Mesenchymal stem cell (in vitro differentiated cells and primary cell): ENCODE data around the gene PSORS1C1.

Experiments used
- DNase-seq: peaks from one replicate; pipeline ENCODE4 v3.0.0-alpha.2; 2013
- H2AFZ ChIP-seq: one replicate; pipeline ENCODE4 v1.6.1; 2013; ENCODE audit warnings: low read depth, mild to moderate bottlenecking, control low read depth, inconsistent platforms, low read length, moderate library complexity
- H2AK5ac ChIP-seq: 2 replicates; pipeline ENCODE4 v1.6.1; 2013; ENCODE audit warnings: low read length, moderate library complexity, mild to moderate bottlenecking, inconsistent platforms; ENCODE audit not compliant: severe bottlenecking
- H2BK120ac ChIP-seq: one replicate; pipeline ENCODE4 v1.6.1; 2013; ENCODE audit warnings: low read depth, mild to moderate bottlenecking, inconsistent platforms, low read length, moderate library complexity
- H2BK12ac ChIP-seq, 2 experiments: one replicate each; pipeline ENCODE4 v1.6.1; 2013; ENCODE audit warnings: inconsistent platforms in 2 of 2, low read length in 2 of 2, mild to moderate bottlenecking in 2 of 2, moderate library complexity in 2 of 2, control low read depth in 1 of 2
- H2BK15ac ChIP-seq: one replicate; pipeline ENCODE4 v1.6.1; 2013; ENCODE audit warnings: mild to moderate bottlenecking, low read depth, inconsistent platforms; ENCODE audit not compliant: poor library complexity, severe bottlenecking
- H2BK5ac ChIP-seq: 2 replicates; pipeline ENCODE4 v1.6.1; 2013; ENCODE audit warnings: low read depth, mild to moderate bottlenecking, low read length, control low read depth, inconsistent platforms; ENCODE audit not compliant: poor library complexity, severe bottlenecking
- H3K14ac ChIP-seq, 2 experiments: one replicate each; pipeline ENCODE4 v1.6.1; 2013; ENCODE audit warnings: inconsistent platforms in 2 of 2, low read length in 2 of 2, control low read depth in 1 of 2, mild to moderate bottlenecking in 1 of 2, moderate library complexity in 1 of 2
- H3K18ac ChIP-seq, 2 experiments: one replicate each; pipeline ENCODE4 v1.6.1; 2013; ENCODE audit warnings: inconsistent platforms in 2 of 2, low read length in 2 of 2, control low read depth in 1 of 2, low read depth in 1 of 2, mild to moderate bottlenecking in 1 of 2
- H3K23ac ChIP-seq, 2 experiments: one replicate each; pipeline ENCODE4 v1.6.1; 2013; ENCODE audit warnings: inconsistent platforms in 2 of 2, low read length in 2 of 2, mild to moderate bottlenecking in 2 of 2, moderate library complexity in 2 of 2, control low read depth in 1 of 2
- H3K27ac ChIP-seq: 2 replicates; pipeline ENCODE4 v1.5.1; 2013; ENCODE audit warnings: mild to moderate bottlenecking, moderate library complexity, low read length, control low read depth, inconsistent platforms; ENCODE audit not compliant: poor library complexity, severe bottlenecking
- H3K27me3 ChIP-seq, 2 experiments: 2 replicates each; pipeline versions ENCODE4 v1.6.1 to v1.7.0; 2013; ENCODE audit warnings: low read length in 2 of 2, mild to moderate bottlenecking in 2 of 2, moderate library complexity in 2 of 2, control low read depth in 1 of 2, inconsistent platforms in 1 of 2; ENCODE audit not compliant: control insufficient read depth in 1 of 2, insufficient read depth in 1 of 2
- H3K36me3 ChIP-seq, 2 experiments: 2 replicates each; pipeline versions ENCODE4 v1.6.1 to v1.7.0; 2013; ENCODE audit warnings: low read length in 2 of 2, control low read depth in 1 of 2, inconsistent platforms in 1 of 2, low read depth in 1 of 2, mild to moderate bottlenecking in 1 of 2; ENCODE audit not compliant: insufficient read depth in 2 of 2, control insufficient read depth in 1 of 2
- H3K4ac ChIP-seq, 2 experiments: one replicate each; pipeline ENCODE4 v1.6.1; 2013; ENCODE audit warnings: inconsistent platforms in 2 of 2, low read length in 2 of 2, mild to moderate bottlenecking in 2 of 2, moderate library complexity in 2 of 2, control low read depth in 1 of 2, low read depth in 1 of 2
- H3K4me1 ChIP-seq: 2 replicates; pipeline ENCODE4 v1.6.1; 2013; ENCODE audit warnings: low read depth, low read length, control low read depth; ENCODE audit not compliant: control insufficient read depth, insufficient read depth
- H3K4me2 ChIP-seq: 2 replicates; pipeline ENCODE4 v1.6.1; 2013; ENCODE audit warnings: low read length, mild to moderate bottlenecking, inconsistent platforms; ENCODE audit not compliant: poor library complexity, severe bottlenecking
- H3K4me3 ChIP-seq, 2 experiments: 2 replicates each; pipeline versions ENCODE4 v1.5.1 to v1.7.0; 2013; ENCODE audit warnings: low read length in 2 of 2, mild to moderate bottlenecking in 2 of 2, control low read depth in 1 of 2, low read depth in 1 of 2; ENCODE audit not compliant: insufficient read depth in 1 of 2
- H3K79me1 ChIP-seq: replicated peaks from 2 replicates; pipeline ENCODE4 v1.6.1; 2013; ENCODE audit warnings: mild to moderate bottlenecking, control low read depth, low read length, inconsistent platforms; ENCODE audit not compliant: poor library complexity, severe bottlenecking
- H3K9ac ChIP-seq: 2 replicates; pipeline ENCODE4 v1.7.0; 2013; ENCODE audit warnings: mild to moderate bottlenecking, low read length, moderate library complexity
- H3K9me3 ChIP-seq: 2 replicates; pipeline ENCODE4 v1.7.0; 2013; ENCODE audit warnings: mild to moderate bottlenecking, low read length; ENCODE audit not compliant: control insufficient read depth
- H4K8ac ChIP-seq: one replicate; pipeline ENCODE4 v1.6.1; 2013; ENCODE audit warnings: inconsistent platforms, mild to moderate bottlenecking, low read length, moderate library complexity
- H4K91ac ChIP-seq: one replicate; pipeline ENCODE4 v1.6.1; 2013; ENCODE audit warnings: mild to moderate bottlenecking, low read length, inconsistent platforms
- WGBS: methylation state at CpG from one replicate; pipeline ENCODE4 v1.1.7; 2013; ENCODE audit warnings: mixed read lengths; 5-methylcytosine and 5-hydroxymethylcytosine counted together

PSORS1C1 gene

DNA sequence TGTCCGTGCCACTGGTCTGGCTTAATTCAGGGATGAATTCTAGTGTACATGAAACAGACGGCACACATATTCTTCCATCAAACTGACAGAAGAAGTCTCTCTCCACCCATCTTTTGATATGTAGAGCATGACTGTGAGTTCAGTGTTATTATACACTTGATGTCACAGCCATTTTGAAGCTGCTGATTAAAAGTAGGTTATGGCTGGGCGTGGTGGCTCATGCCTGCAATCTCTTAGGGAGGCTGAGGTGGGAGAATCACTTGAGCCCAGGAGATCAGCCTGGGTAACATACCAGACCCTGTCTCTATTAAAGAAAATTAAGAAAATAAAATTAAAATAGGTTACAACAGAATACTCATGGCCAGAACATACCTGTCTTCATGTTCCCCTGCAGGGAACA lies 22.9 kb upstream of the PSORS1C1 start:
- Histone ChIP-seq H4K8ac (no peak overlapping the region), H3K4me2 (no peak overlapping the region), H2BK5ac (no peak overlapping the region), H3K9me3 (no peaks in the 10 kb centered on the region), H3K27me3 (no peaks in the 10 kb centered on the region), H2AK5ac (no peak overlapping the region), H2AFZ (no peak overlapping the region), H3K4me3 (no peak overlapping the region), H3K4ac (no peak overlapping the region), H3K9ac (no peak overlapping the region), H3K27ac (no peak overlapping the region), H3K79me1 (no peaks in the 10 kb centered on the region), H3K18ac (no peak overlapping the region), H3K14ac (no peak overlapping the region), H4K91ac (no peak overlapping the region), H3K36me3 (no peaks in the 10 kb centered on the region), H3K4me1 (peaks cover under 1% of the 10 kb centered on the region), H3K23ac (no peak overlapping the region), H2BK15ac (no peak overlapping the region), H2BK120ac (no peak overlapping the region), H2BK12ac (no peak overlapping the region)
- no peak for DNase-seq
- 0% methylated on average over 1 of the region's 3 CpGs for WGBS

DNA sequence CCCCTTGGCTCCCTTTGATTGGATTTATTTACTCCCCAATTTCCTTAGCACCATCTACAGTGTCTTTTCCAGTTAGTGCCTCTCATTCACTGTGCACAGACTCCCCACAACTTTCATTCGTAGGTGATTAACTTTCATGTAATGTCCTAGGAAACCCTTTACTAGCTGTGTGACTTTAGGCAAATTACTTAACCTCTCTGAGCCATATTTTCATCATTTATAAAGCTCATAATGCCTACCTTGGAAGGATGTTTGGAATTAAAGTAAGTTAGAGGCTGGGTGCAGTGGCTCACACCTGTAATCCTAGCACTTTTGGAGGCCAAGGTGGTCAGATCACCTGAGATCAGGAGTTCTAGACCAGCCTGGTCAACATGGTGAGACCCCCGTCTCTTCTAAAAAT lies 22.4 kb upstream of the PSORS1C1 start:
- no peak overlapping the region for H3K4me2 ChIP-seq
- no peak overlapping the region for H2AK5ac ChIP-seq

DNA sequence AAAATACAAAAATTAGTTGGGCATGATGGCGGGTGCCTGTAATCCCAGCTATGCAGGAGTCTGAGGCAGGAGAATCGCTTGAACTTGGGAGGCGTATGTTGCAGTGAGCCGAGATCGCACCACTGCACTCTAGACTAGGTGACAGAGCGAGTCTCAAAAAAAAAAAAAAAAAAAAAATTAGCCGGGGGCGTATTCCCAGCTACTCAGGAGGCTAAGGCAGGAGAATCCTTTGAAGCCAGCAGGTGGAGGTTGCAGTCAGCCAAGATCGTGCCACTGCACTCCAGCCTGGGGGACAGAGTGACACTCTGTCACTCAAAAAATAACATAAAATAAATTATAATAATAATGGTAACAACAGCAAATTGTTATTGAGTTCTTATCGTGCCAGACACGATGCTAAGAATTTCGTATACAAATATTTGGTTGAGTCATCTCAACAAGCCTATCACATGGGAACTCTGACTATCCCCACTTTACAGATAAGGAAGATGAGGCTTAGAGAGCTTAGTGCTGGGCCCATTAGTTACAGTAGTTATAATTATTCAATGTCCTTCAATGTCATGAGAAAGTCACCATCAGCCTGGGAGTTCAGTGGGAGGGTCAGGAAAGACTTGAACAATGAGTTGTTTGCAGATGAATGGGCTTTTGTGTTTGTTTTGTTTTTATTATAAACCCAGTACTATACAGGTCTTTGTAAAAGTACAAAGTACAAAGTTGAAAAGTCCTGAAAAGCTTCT lies 21.7 kb upstream of the PSORS1C1 start:
- Histone ChIP-seq H2BK120ac (no peak overlapping the region), H3K9ac (no peak overlapping the region), H4K8ac (no peak overlapping the region), H3K18ac (no peak overlapping the region), H2AFZ (no peak overlapping the region), H2BK5ac (no peak overlapping the region), H2BK12ac (no peak overlapping the region), H3K4me1 (peaks cover 1% of the 10 kb centered on the region), H3K79me1 (no peaks in the 10 kb centered on the region), H4K91ac (no peak overlapping the region), H3K4ac (no peak overlapping the region), H3K4me3 (no peak overlapping the region), H3K27ac (no peak overlapping the region), H2AK5ac (no peak overlapping the region), H3K36me3 (no peaks in the 10 kb centered on the region), H3K4me2 (no peak overlapping the region), H3K9me3 (no peaks in the 10 kb centered on the region), H3K14ac (no peak overlapping the region), H2BK15ac (no peak overlapping the region), H3K23ac (no peak overlapping the region), H3K27me3 (no peaks in the 10 kb centered on the region)
- peak; percentile 57 for DNase-seq
- 71% methylated on average over 8 of the region's 12 CpGs for WGBS

More for the DNA sequence above, 22.4 kb upstream of the PSORS1C1 start:
- Histone ChIP-seq H3K36me3 (no peaks in the 10 kb centered on the region), H3K4me3 (no peak overlapping the region), H2BK15ac (no peak overlapping the region), H3K9ac (no peak overlapping the region), H2BK5ac (no peak overlapping the region), H3K14ac (no peak overlapping the region), H3K27ac (no peak overlapping the region), H3K4ac (no peak overlapping the region), H4K8ac (no peak overlapping the region), H3K9me3 (no peaks in the 10 kb centered on the region), H4K91ac (no peak overlapping the region), H2AFZ (no peak overlapping the region), H3K4me1 (peaks cover 1% of the 10 kb centered on the region), H3K23ac (no peak overlapping the region), H3K79me1 (no peaks in the 10 kb centered on the region), H2BK120ac (no peak overlapping the region), H3K27me3 (no peaks in the 10 kb centered on the region), H2BK12ac (no peak overlapping the region), H3K18ac (no peak overlapping the region)
- 91% methylated on average over 2 of the region's 2 CpGs for WGBS
- DNase-seq, result no peak

DNA sequence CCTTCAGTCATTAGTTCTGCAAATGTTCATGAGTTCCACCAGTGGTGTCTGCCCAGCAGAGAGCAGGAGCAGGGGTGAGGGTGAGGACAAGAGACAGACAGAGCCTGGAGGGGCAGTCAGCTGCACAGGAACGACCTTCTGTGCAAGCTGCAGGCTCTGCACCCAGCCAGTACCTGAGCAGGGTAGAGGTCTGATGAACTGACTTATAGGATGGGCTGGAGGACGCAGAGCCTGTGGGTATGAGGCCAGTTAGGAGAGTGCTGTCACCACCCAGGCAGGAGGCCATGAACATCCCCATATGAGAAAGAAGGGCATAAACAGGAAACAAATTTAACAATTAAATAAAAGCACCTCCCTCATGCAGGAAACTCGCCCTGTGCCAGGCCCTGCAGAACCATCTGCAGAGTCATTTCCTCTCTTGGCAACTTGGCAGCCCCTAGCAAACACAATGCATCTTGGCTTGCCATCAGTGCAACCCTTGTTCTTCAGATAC lies 20.2 kb upstream of the PSORS1C1 start:
- Histone ChIP-seq H3K18ac (no peak overlapping the region), H3K4ac (no peak overlapping the region)
- 88% methylated on average over 3 of the region's 3 CpGs for WGBS

More for the DNA sequence above, 20.2 kb upstream of the PSORS1C1 start:
- no peak overlapping the region for H3K4me3 ChIP-seq
- no peaks in the 10 kb centered on the region for H3K36me3 ChIP-seq
- H3K9ac ChIP-seq, result no peak overlapping the region
- H2AK5ac ChIP-seq, result no peak overlapping the region
- H3K27me3 ChIP-seq, result no peaks in the 10 kb centered on the region
- H4K8ac ChIP-seq, result no peak overlapping the region
- DNase-seq, result no peak
- no peak overlapping the region for H3K23ac ChIP-seq
- no peak overlapping the region for H3K27ac ChIP-seq
- no peak overlapping the region for H2BK15ac ChIP-seq
- peak overlapping the region in 1 of 2 experiments; percentile 46 for H3K14ac ChIP-seq
- H3K4me2 ChIP-seq, result no peak overlapping the region
- no peaks in the 10 kb centered on the region for H3K9me3 ChIP-seq
- no peak overlapping the region for H2BK120ac ChIP-seq
- H3K4me1 ChIP-seq, result peaks cover 1% of the 10 kb centered on the region
- H2BK5ac ChIP-seq, result no peak overlapping the region
- H2BK12ac ChIP-seq, result no peak overlapping the region
- no peak overlapping the region for H2AFZ ChIP-seq
- no peak overlapping the region for H4K91ac ChIP-seq
- no peaks in the 10 kb centered on the region for H3K79me1 ChIP-seq
